ENCODE data around the gene APOC3. TPM values are rescaled to one million over a fixed set of nuclear protein-coding genes. Genes with fewer than 3 reads are reported as not detected.

Gene APOC3
- total RNA-seq, 1 donor from 2014 or later = not detected

DNA sequence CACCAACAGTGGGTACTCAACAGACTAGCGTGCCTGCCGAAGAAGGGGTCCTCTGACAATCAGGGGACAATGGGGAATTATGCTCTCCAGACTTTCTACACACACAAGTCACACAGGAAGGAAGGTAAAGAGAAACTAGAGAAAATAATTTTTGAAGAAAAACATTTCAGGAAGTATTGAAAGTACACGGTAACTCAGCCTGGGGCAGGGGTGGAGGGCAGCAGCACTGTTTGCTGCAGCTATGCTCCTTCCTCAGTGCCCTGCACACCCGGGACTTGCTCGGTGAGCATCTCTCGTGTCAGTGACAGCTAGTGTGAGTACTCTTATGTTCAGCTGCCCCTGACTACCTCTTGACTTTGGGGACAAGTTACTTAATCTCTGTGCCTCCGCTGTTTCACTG is 25.7 kb downstream of the APOC3 start:
- H3K4me3 Mint-ChIP-seq (ENCODE audit: unreplicated experiment) = no peak overlapping the region
- H3K9me3 Mint-ChIP-seq (ENCODE audit: low read depth) = no peaks in the 10 kb centered on the region
- no peaks in the 10 kb centered on the region for H3K27me3 Mint-ChIP-seq (ENCODE audit: low read depth)
- no peak for DNase-seq (ENCODE audit: low spot score)
- H3K27ac Mint-ChIP-seq (ENCODE audit: unreplicated experiment) = no peak overlapping the region
- peaks cover 8% of the 10 kb centered on the region for H3K4me1 Mint-ChIP-seq (ENCODE audit: low read depth)
- TF ChIP-seq, protein P1, sequence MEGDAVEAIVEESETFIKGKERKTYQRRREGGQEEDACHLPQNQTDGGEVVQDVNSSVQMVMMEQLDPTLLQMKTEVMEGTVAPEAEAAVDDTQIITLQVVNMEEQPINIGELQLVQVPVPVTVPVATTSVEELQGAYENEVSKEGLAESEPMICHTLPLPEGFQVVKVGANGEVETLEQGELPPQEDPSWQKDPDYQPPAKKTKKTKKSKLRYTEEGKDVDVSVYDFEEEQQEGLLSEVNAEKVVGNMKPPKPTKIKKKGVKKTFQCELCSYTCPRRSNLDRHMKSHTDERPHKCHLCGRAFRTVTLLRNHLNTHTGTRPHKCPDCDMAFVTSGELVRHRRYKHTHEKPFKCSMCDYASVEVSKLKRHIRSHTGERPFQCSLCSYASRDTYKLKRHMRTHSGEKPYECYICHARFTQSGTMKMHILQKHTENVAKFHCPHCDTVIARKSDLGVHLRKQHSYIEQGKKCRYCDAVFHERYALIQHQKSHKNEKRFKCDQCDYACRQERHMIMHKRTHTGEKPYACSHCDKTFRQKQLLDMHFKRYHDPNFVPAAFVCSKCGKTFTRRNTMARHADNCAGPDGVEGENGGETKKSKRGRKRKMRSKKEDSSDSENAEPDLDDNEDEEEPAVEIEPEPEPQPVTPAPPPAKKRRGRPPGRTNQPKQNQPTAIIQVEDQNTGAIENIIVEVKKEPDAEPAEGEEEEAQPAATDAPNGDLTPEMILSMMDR (IDR thresholded peaks at IDR 0.05) = no peak
- peaks cover 23% of the 10 kb centered on the region for H3K36me3 Mint-ChIP-seq (ENCODE audit: low read depth)

DNA sequence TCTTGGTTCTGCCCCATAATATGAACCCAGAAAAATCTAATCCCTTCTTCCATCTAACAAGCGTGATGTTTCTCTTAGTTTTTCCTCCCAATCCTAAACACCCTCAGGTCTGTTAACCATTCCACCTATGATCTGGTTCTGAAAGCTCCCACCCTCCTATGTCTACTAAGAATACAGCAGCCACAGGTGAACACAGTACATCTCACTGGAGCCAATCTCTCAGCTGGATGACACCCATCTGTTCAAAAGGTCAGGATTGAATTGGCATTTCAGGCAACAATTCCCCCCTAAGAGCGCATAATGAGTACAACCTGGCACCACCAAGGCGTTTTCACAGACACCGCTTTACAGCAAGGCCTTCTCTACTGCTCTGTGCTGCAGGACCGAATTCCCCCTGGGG is 26.7 kb downstream of the APOC3 start:
- peaks cover 28% of the 10 kb centered on the region for H3K36me3 Mint-ChIP-seq (ENCODE audit: low read depth)
- no peak overlapping the region for H3K27ac Mint-ChIP-seq (ENCODE audit: unreplicated experiment)
- H3K4me1 Mint-ChIP-seq (ENCODE audit: low read depth) = peaks cover 8% of the 10 kb centered on the region
- no peak for DNase-seq (ENCODE audit: low spot score)
- TF ChIP-seq, protein P1 (IDR thresholded peaks at IDR 0.05) = no peak
- no peak overlapping the region for H3K4me3 Mint-ChIP-seq (ENCODE audit: unreplicated experiment)
- no peaks in the 10 kb centered on the region for H3K9me3 Mint-ChIP-seq (ENCODE audit: low read depth)
- no peaks in the 10 kb centered on the region for H3K27me3 Mint-ChIP-seq (ENCODE audit: low read depth)

DNA sequence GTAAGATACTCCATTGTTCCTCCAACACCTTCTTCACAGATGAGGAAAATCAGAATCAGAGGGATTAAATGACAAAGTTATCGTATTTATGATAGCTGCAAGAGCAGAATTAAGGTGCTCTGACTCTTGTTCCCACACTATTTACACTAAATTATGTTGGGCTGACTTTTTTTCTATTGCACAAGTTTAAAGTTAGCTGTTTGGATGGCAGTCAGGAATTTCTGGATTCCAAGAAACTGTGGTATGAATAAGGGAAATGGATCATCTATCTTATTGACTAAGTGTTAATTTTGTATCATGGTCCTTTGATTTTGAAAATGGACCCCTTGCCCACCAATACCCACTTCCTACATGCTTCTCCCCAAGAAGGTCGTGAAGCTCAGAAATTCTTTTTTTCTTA is 27.6 kb downstream of the APOC3 start:
- Mint-ChIP-seq H3K4me1 (ENCODE audit: low read depth) (peaks cover 8% of the 10 kb centered on the region), H3K4me3 (ENCODE audit: unreplicated experiment) (no peak overlapping the region), H3K27ac (ENCODE audit: unreplicated experiment) (no peak overlapping the region), H3K36me3 (ENCODE audit: low read depth) (peaks cover 31% of the 10 kb centered on the region), H3K9me3 (ENCODE audit: low read depth) (no peaks in the 10 kb centered on the region), H3K27me3 (ENCODE audit: low read depth) (no peaks in the 10 kb centered on the region)
- DNase-seq (ENCODE audit: low spot score) = no peak
- TF ChIP-seq, protein P1 (IDR thresholded peaks at IDR 0.05) = no peak

DNA sequence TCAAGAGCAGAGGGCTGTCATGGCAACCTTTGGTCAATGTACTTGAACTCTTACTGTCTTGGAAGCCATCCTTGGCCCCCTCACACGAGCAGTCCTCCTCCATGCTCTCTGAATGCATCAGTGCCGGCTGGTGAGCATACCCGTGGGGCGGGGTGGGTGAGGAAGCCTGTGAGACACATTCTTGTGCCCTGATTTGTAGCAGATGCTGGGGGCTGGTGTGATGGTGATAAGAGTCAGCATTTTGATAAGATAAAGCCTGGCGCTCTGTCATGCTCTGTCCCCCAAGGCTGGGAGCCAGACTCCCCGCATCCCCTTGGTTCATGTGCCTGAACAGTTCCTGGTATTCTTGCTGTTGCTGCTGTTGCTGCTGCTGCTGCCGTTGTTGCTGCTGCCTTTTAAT is 28.2 kb downstream of the APOC3 start:
- TF ChIP-seq, protein P1 (IDR thresholded peaks at IDR 0.05) = no peak
- Mint-ChIP-seq H3K4me1 (ENCODE audit: low read depth) (peaks cover 6% of the 10 kb centered on the region), H3K27me3 (ENCODE audit: low read depth) (no peaks in the 10 kb centered on the region), H3K4me3 (ENCODE audit: unreplicated experiment) (no peak overlapping the region), H3K9me3 (ENCODE audit: low read depth) (no peaks in the 10 kb centered on the region), H3K36me3 (ENCODE audit: low read depth) (peaks cover 31% of the 10 kb centered on the region), H3K27ac (ENCODE audit: unreplicated experiment) (no peak overlapping the region)
- DNase-seq (ENCODE audit: low spot score) = no peak

DNA sequence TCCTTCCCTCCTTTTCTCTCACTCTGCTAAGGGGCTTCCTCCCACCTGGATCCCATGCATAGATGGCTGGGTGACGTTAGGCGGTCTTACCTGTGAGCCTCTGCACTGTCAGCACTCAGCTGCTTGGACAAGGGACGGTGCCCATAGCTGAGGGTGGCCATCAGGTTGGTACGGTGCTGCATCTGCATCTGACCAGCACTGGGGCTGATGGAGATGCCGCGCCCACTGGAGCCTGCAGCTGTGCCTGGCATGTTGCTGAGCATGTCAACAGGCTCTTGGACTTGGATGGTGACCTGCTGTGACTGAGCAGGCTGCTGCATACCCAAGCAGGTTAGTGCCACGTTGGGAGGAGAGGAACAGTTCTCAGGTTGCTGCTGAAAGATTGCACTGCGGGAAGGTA is 29.5 kb downstream of the APOC3 start:
- Mint-ChIP-seq H3K4me3 (ENCODE audit: unreplicated experiment) (no peak overlapping the region), H3K4me1 (ENCODE audit: low read depth) (no peaks in the 10 kb centered on the region), H3K27me3 (ENCODE audit: low read depth) (no peaks in the 10 kb centered on the region), H3K9me3 (ENCODE audit: low read depth) (no peaks in the 10 kb centered on the region), H3K27ac (ENCODE audit: unreplicated experiment) (no peak overlapping the region), H3K36me3 (ENCODE audit: low read depth) (peaks cover 31% of the 10 kb centered on the region)
- TF ChIP-seq, protein P1 (IDR thresholded peaks at IDR 0.05) = no peak
- no peak for DNase-seq (ENCODE audit: low spot score)
